HFFc6 (cell line): ENCODE data around the gene PHKG2. TPM values are rescaled to one million over a fixed set of nuclear protein-coding genes. Genes with fewer than 3 reads are reported as not detected.

Experiments
- DNase-seq: peaks from one replicate; pipeline ENCODE4 v3.0.0-alpha.2; 2018
- H3K27ac Mint-ChIP-seq: 2 replicates; pipeline ENCODE4 v1.8.0; 2020; ENCODE audit warnings: mild to moderate bottlenecking, mixed read lengths
- H3K27me3 Mint-ChIP-seq: 2 replicates; pipeline ENCODE4 v1.8.0; 2021; ENCODE audit warnings: mild to moderate bottlenecking, moderate library complexity, mixed read lengths; ENCODE audit not compliant: insufficient read depth
- H3K36me3 Mint-ChIP-seq: 2 replicates; pipeline ENCODE4 v1.8.0; 2021; ENCODE audit warnings: low read depth, mixed read lengths
- H3K4me1 Mint-ChIP-seq: 2 replicates; pipeline ENCODE4 v1.8.0; 2020; ENCODE audit warnings: low read depth, mixed read lengths
- H3K4me3 Mint-ChIP-seq: 2 replicates; pipeline ENCODE4 v1.8.0; 2020; ENCODE audit warnings: mild to moderate bottlenecking, moderate library complexity, mixed read lengths
- H3K9me3 Mint-ChIP-seq: 2 replicates; pipeline ENCODE4 v1.8.0; 2020; ENCODE audit warnings: mild to moderate bottlenecking, mixed read lengths
- total RNA-seq, 6 experiments: library from RNA; stranded (reverse); fragmentation: NEBNext Ultra II Directional; extraction: Animal tissue kit (Norgen Biotek cat#: 25700); gene quantifications; 2 replicates in 1 of 6; 3 replicates in 5 of 6; pipeline ENCODE4 v1.2.3, GENCODE V29; 2021
- TF ChIP-seq, protein P1 (sequence below): fragments of 200-600 bp; sonication (generic); IDR thresholded peaks from 2 replicates; pipeline ENCODE4 v1.5.0; 2021; ENCODE audit warnings: antibody characterized with exemption, mild to moderate bottlenecking

PHKG2 gene
- total RNA-seq, 6 experiments from 2014 or later: 26.6 to 31.0 (median 27.7) TPM

DNA sequence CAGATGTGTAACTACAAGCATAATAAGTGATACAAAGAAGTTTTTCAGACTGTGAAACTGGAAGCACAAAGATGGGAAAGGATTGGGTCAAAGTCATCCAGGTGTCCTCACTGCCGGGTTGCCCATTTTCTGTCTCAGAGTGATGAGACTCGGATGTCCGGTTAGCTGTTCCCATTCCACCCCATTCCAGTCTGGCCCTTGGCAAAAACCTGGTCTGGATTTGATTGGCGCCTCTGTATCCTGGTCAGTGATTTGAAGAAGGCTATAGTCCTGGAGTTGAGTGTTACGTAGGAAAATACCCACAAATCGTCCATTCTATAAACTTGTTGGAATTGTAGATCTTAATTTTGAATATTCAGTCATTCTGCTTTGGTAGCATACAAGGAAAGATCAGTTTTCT is 19.9 kb upstream of the PHKG2 start:
- Mint-ChIP-seq H3K4me1 (no peaks in the 10 kb centered on the region), H3K4me3 (no peak overlapping the region), H3K36me3 (peaks cover 43% of the 10 kb centered on the region), H3K9me3 (no peaks in the 10 kb centered on the region), H3K27ac (0 out of 2 replicates have a peak overlapping the region, but pooled peaks have one; percentile 1), H3K27me3 (peaks cover 1% of the 10 kb centered on the region)
- TF ChIP-seq, protein P1, sequence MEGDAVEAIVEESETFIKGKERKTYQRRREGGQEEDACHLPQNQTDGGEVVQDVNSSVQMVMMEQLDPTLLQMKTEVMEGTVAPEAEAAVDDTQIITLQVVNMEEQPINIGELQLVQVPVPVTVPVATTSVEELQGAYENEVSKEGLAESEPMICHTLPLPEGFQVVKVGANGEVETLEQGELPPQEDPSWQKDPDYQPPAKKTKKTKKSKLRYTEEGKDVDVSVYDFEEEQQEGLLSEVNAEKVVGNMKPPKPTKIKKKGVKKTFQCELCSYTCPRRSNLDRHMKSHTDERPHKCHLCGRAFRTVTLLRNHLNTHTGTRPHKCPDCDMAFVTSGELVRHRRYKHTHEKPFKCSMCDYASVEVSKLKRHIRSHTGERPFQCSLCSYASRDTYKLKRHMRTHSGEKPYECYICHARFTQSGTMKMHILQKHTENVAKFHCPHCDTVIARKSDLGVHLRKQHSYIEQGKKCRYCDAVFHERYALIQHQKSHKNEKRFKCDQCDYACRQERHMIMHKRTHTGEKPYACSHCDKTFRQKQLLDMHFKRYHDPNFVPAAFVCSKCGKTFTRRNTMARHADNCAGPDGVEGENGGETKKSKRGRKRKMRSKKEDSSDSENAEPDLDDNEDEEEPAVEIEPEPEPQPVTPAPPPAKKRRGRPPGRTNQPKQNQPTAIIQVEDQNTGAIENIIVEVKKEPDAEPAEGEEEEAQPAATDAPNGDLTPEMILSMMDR: no peak
- no peak for DNase-seq

DNA sequence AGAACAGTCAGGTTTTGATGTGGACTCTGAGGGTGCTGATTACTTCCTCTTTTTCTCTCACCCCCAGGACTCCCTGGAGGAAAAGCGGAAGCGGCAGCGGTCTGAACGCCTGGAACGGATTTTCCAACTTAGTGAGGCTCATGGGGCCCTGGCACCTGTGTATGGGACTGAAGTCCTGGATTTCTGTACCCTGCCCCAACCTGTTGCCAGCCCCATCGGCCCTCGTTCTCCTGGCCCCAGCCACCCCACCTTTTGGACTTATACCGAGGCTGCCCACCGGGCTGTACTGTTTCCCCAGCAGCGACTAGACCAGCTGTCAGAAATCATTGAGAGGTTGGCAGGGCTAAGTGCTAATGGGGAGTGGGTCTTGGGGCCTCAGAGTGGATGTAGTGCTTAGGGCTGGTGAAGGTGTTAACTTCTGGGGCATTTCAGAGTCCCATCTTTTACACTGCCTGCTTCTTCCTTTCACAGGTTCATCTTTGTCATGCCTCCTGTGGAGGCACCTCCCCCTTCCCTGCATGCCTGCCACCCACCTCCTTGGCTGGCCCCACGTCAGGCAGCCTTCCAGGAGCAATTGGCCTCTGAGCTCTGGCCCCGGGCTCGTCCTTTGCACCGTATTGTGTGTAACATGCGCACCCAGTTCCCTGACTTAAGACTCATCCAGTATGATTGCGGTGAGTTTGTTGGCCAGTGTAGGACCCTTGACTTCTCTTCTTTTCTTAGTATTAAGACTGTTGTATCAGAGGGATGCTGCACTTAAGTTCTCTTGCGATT is 19.1 kb upstream of the PHKG2 start:
- Mint-ChIP-seq H3K9me3 (no peaks in the 10 kb centered on the region), H3K27ac (no peak overlapping the region), H3K36me3 (peaks cover 40% of the 10 kb centered on the region), H3K4me1 (no peaks in the 10 kb centered on the region), H3K4me3 (no peak overlapping the region), H3K27me3 (no peaks in the 10 kb centered on the region; the same call in 1 of the 2 replicates)
- TF ChIP-seq, protein P1: no peak
- DNase-seq: no peak

DNA sequence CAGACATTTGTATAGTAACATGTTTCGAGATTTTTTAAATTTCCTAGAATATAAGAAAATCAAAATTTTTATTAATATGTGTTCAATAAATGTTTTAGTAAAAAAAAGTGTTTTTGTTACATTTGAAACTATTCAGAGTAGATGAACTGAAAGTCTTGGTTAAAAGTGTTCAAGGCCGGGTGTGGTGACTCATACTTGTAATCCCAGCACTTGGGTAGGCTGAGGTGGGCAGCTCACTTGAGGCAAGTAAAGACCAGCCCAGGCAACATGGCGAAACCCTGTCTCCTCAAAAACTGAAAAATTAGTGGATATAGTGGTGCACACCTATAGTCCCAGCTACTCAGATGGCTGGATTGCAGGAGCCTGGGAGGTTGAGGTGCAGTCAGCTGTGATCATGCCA is 16.8 kb upstream of the PHKG2 start:
- Mint-ChIP-seq H3K9me3 (no peaks in the 10 kb centered on the region), H3K4me1 (no peaks in the 10 kb centered on the region), H3K36me3 (peaks cover 28% of the 10 kb centered on the region), H3K27me3 (no peaks in the 10 kb centered on the region; the same call in 1 of the 2 replicates), H3K27ac (no peak overlapping the region), H3K4me3 (no peak overlapping the region)
- no peak for DNase-seq
- TF ChIP-seq, protein P1: no peak

DNA sequence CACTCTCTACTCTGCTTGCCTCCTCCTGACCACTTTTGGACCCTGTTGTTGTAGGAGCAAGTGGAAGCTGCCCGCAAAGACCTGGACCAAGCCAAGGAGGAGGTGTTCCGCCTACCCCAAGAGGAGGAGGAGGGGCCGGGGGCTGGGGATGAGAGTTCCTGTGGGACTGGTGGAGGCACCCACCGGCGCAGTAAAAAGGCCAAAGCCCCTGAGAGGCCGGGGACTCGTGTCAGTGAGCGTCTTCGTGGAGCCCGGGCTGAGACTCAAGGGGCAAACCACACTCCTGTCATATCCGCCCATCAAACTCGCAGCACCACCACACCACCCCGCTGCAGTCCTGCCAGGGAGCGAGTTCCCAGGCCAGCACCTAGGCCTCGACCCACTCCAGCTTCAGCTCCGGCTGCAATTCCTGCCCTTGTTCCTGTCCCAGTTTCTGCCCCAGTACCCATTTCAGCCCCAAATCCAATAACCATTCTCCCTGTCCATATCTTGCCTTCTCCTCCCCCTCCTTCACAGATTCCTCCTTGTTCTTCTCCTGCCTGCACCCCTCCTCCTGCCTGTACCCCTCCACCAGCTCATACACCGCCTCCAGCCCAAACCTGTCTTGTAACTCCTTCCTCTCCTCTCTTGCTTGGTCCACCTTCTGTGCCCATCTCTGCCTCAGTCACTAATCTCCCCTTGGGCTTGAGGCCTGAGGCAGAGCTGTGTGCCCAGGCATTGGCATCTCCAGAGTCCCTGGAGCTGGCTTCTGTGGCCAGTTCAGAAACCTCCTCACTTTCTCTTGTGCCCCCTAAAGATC is 11.0 kb upstream of the PHKG2 start:
- TF ChIP-seq, protein P1: no peak
- DNase-seq: no peak
- H3K27ac Mint-ChIP-seq: peak overlapping the region; percentile 3; the same call in 1 of the 2 replicates
- H3K4me3 Mint-ChIP-seq: no peak overlapping the region
- H3K27me3 Mint-ChIP-seq: peaks cover 8% of the 10 kb centered on the region
- peaks cover 24% of the 10 kb centered on the region for H3K4me1 Mint-ChIP-seq
- H3K9me3 Mint-ChIP-seq: no peaks in the 10 kb centered on the region
- H3K36me3 Mint-ChIP-seq: peaks cover 36% of the 10 kb centered on the region

DNA sequence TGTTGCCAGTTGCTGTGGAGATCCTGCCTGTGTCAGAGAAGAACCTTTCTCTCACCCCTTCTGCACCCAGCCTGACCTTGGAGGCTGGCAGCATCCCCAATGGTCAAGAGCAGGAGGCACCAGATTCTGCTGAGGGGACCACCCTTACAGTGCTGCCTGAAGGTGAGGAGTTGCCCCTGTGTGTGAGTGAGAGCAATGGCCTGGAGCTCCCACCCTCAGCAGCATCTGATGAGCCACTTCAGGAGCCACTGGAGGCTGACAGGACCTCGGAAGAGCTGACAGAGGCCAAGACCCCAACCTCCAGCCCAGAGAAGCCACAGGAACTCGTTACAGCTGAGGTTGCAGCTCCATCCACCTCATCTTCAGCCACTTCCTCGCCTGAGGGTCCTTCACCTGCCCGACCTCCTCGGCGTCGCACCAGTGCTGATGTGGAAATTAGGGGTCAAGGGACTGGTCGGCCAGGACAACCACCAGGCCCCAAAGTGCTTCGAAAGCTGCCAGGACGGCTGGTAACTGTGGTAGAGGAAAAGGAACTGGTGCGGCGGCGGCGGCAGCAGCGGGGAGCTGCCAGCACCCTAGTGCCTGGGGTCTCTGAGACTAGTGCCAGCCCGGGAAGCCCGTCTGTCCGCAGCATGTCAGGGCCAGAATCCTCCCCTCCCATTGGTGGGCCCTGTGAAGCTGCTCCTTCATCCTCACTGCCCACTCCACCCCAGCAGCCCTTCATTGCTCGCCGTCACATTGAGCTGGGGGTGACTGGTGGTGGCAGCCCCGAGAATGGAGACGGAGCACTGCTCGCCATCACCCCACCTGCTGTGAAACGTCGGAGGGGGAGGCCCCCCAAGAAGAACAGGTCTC is 10.2 kb upstream of the PHKG2 start:
- Mint-ChIP-seq H3K4me1 (peaks cover 25% of the 10 kb centered on the region), H3K27me3 (peaks cover 8% of the 10 kb centered on the region), H3K27ac (peak overlapping the region; percentile 3; the same call in 1 of the 2 replicates), H3K36me3 (peaks cover 37% of the 10 kb centered on the region), H3K9me3 (no peaks in the 10 kb centered on the region), H3K4me3 (no peak overlapping the region)
- DNase-seq: no peak
- TF ChIP-seq, protein P1: no peak
